Stimulated activated CD4-positive, alpha-beta T cell treated with anti-CD3 and anti-CD28 coated beads, Interleukin-4, amount 100 ng/mL, for 24 hours (primary cell): ENCODE results near the gene UBE3B.

Source experiments
- DNase-seq: peaks from one replicate; pipeline ENCODE4 v3.0.0-alpha.2; 2020

The UBE3B gene

GRCh38 chr12:109535231-109535862 lies 57.9 kb downstream of the UBE3B start:
- no peak for DNase-seq

- no peak for DNase-seq
Measured at GRCh38 chr12:109535863-109536250, 58.4 kb downstream of the UBE3B start.

- no peak for DNase-seq
Measured at GRCh38 chr12:109537136-109537535, 59.7 kb downstream of the UBE3B start.

- no peak for DNase-seq
Measured at GRCh38 chr12:109538191-109538863, 60.9 kb downstream of the UBE3B start.

- no peak for DNase-seq
Measured at GRCh38 chr12:109539508-109539907, 62.1 kb downstream of the UBE3B start.

GRCh38 chr12:109540526-109541412 lies 63.3 kb downstream of the UBE3B start:
- no peak for DNase-seq

GRCh38 chr12:109541413-109541726 lies 63.9 kb downstream of the UBE3B start:
- no peak for DNase-seq

- DNase-seq: no peak
Measured at GRCh38 chr12:109542014-109542413, 64.6 kb downstream of the UBE3B start.

- no peak for DNase-seq
Measured at GRCh38 chr12:109542876-109543275, 65.4 kb downstream of the UBE3B start.

- no peak for DNase-seq
Measured at GRCh38 chr12:109544955-109545531, 67.6 kb downstream of the UBE3B start.

- DNase-seq: no peak
Measured at GRCh38 chr12:109545826-109546225, 68.4 kb downstream of the UBE3B start.

GRCh38 chr12:109547286-109547685 lies 69.9 kb downstream of the UBE3B start:
- no peak for DNase-seq

GRCh38 chr12:109548258-109548657 lies 70.8 kb downstream of the UBE3B start:
- DNase-seq: no peak

- DNase-seq: no peak
Measured at GRCh38 chr12:109549613-109550270, 72.3 kb downstream of the UBE3B start.

GRCh38 chr12:109550281-109550680 lies 72.8 kb downstream of the UBE3B start:
- no peak for DNase-seq

- no peak for DNase-seq
Measured at GRCh38 chr12:109551108-109551507, 73.7 kb downstream of the UBE3B start.

GRCh38 chr12:109552971-109553370 lies 75.5 kb downstream of the UBE3B start:
- no peak for DNase-seq

GRCh38 chr12:109553483-109553882 lies 76.0 kb downstream of the UBE3B start:
- no peak for DNase-seq

GRCh38 chr12:109553906-109554500 lies 76.6 kb downstream of the UBE3B start:
- no peak for DNase-seq

GRCh38 chr12:109554761-109555160 lies 77.3 kb downstream of the UBE3B start:
- DNase-seq: no peak

GRCh38 chr12:109555431-109556315 lies 78.2 kb downstream of the UBE3B start:
- no peak for DNase-seq

GRCh38 chr12:109557200-109557599 lies 79.8 kb downstream of the UBE3B start:
- DNase-seq: no peak
